22Rv1 (cell line): Measurements from ENCODE around the gene TOP1.

Experiments
- CTCF ChIP-seq: fragments of 450-650 bp; IDR thresholded peaks from 2 replicates; pipeline ENCODE4 v1.5.1; 2017; ENCODE audit warnings: mild to moderate bottlenecking
- ZFX ChIP-seq: fragments of 450-650 bp; IDR thresholded peaks from 2 replicates; pipeline ENCODE4 v1.6.1; 2017; ENCODE audit warnings: antibody characterized with exemption, borderline replicate concordance

GRCh38 chr20:41159547-41159946 is 130.9 kb downstream of the TOP1 start:
- TF ChIP-seq CTCF, result no peak
- no peak for TF ChIP-seq ZFX
